Renal pelvis (tissue), 4 donors: ENCODE measurements around the gene NEURL3. TPM values are rescaled to one million over a fixed set of nuclear protein-coding genes. Genes with fewer than 3 reads are reported as not detected.

Source experiments
- DNase-seq: peaks from one replicate; pipeline ENCODE4 v3.0.0-alpha.2; 2013
- polyA plus RNA-seq, 3 donors: library from polyadenylated mRNA; unstranded; fragments of 120-200 nt; gene quantifications; one replicate each; pipeline ENCODE4 v1.2.1, GENCODE V29; 2013; ENCODE audit not compliant: insufficient read length in 3 of 3

Gene NEURL3
- polyA plus RNA-seq, 3 donors: 5.5 to 8.2 (median 6.1) TPM

GRCh38 chr2:96529376-96530143 lies 24.4 kb upstream of the NEURL3 start:
- no peak for DNase-seq

- no peak for DNase-seq
Observed at GRCh38 chr2:96528700-96529375, 23.7 kb upstream of the NEURL3 start.

GRCh38 chr2:96528006-96528699 lies 23.0 kb upstream of the NEURL3 start:
- no peak for DNase-seq

DNA sequence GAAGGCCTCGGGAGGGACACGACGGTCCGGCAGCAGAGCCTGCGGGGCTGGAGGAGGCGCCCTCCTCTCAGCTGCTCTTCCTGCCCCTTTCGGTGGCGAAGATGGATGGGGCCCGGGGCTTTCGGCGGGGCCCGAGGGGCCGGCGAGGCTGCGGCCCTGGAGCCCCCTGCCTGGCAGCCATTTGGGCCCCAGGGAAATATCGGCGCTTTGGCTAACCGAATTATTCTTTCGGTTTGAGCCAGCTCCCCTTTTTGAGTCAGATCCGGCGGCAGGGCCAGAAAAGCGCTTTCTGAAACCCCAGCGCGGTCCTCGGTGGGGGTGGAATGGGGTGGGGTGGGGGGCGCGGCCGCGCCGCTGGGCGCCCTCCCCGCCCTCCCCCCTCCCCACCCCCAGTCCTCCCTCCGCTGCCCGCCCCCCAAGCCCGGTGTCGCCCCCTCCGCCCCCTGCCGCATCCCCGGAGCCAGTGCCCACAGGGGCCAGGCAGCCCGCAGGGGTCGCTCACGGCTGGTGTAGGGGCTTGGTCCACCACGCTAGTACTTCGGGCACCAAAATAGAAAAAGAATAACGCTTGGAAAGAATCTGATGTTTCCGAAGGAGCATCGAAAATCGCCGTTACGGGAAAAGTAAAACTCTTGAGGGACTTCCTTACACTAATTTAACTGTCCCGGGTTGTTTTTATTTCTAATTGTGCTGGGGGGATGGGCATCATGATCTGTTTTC lies 22.3 kb upstream of the NEURL3 start:
- no peak for DNase-seq

GRCh38 chr2:96526615-96527285 lies 21.6 kb upstream of the NEURL3 start:
- no peak for DNase-seq

- DNase-seq: no peak
Observed at GRCh38 chr2:96526101-96526591, 21.0 kb upstream of the NEURL3 start.

GRCh38 chr2:96525211-96525507 lies 20.0 kb upstream of the NEURL3 start:
- no peak for DNase-seq

DNA sequence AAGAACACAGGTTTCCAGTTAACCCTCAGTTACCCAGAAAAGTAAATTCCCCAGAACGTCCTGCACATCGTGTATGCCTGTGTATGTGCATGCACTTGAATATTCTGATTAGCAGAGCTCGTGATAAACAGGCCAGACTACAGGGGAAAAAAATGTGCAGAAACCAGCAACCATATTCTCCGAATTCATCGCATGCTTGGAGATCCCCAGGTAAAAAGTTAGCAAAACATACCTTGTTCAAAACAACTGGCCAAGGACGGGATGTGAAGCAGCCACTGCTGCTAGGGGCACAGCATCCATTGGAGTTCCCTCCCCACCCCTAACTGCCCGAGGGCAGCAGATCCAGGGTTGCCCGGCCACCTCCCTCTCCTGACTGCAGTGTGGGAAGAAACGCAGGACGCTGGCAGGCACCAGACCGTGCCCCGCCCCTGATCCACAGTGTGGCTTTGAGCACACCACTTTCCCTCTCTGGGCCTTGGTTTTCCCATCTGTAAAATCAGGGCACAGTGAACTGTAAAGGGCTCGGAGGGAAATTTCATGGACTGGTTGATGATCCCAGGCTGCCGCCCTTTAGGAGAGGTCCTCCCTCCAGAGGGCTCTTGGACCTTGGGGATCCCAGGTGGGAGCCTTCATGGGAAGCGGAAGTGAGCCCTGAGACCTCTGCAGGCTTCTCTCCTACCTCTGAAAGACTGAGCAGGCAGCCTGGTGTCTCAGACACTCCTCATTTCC lies 19.5 kb upstream of the NEURL3 start:
- DNase-seq: no peak

DNA sequence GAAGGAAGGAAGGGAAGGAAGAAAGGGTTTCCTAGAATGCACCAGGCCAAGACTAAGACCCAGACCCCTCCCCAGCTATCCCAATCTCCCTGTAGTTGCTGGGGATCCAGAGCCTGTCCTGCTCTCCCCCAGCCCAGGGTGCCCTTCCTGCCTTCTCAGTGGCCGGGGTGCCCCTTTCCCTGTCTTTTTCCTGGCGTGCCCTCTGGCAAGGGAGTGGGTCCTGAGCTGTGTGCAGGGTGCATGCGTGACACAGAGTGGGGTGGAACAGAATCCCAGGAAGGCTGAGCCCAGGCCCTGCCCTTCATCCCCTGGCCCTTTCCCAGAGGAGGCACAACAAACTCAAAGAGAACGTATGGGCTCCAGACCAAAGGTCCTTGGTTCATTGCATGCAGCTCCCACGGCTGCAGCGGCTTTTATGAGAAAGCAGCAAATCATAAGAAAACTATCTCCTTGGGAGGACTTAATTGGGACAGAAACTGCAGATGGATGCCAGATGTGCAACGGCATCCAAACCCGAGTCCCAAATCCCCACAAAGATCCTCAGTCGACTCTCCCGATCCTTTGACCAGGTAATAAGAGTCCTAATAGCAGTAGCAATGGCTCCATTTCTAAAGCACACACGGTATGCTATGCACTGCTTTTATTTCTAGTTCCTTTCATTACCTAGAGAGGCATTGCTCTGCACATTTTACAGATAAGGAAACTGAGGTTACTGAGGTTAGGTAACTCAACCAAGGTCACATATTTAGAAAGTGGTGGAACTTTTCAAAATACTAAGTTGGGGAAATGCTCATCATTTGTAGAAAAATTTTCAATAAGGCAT lies 18.7 kb upstream of the NEURL3 start:
- no peak for DNase-seq

DNA sequence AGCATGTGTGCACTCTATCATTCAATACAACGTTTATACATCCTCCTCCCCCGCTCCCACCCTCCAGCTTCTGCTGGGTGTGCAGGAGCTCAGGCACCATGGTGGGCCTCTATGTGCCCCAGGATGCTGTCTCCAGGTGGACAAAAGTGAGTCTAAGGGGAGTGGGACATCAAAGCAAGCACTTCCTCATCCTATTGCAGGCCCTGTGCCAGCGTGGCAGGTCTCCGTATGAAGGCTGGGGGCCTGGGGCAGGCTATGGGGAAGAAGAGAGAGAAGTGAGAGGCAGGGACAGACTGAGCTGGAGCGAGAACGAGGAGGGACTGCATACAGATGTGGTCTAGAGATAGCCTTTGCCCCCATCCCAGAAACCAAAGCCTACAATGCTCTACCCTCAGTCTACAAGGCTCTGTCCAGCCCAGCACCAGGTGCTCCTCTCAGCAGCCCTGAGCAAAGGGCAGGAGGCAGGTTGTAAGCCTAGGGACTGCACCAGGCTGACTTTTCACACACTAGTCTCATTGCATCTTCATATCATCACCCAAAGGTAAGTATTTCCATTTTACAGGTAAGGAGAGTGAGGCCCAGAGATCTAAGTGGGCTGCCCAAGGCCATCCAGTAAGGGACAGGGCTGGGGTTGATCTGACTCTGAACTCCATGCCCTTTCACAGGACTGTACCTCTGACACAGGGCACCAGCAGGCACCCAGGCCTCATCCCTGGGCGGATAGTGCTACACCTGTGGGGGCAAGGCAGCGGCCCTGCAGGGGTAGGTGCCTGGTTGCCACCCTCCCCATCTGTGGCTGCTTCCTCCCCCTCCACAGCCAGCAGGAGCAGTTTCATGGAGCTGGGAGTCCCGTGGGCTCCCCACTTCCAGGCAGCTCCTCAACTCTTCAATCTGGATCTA lies 17.4 kb upstream of the NEURL3 start:
- DNase-seq: no peak

DNA sequence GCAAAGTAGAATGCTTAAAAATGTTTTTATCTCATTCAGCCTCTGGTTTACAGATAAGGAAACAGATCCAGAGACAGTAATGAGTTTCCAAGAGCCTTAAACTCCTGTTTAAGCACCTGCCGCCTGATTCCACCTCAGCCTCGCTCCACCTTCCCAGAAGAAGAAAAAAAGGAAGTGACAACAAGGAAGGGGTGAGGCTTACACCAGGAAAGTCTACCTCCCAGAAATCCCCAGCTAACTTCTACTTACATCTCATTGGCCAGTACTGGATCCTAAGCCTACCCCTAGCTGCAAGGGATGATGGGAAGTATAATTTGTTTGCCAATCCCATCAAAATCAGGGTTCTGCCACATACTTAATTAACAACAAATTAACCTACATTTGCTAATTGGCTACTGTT lies 16.1 kb upstream of the NEURL3 start:
- no peak for DNase-seq

DNA sequence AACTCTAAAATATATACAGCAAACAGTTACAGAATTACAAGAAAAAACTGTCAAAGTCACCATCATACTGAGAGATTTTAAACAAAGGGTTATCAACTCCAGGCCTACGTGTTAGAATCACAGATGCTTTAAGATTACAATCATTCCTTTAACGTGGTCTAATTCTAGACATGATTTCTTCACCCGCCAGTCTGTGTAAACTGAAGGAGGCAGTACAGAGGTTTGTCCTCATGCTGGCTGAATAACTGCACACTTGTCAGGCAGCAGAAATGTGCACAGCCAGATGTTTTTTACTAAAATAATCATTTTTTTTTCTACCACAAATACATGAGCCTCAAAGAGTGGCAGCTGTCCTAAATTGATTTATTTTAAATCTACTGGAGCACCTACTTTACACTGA lies 15.5 kb upstream of the NEURL3 start:
- DNase-seq: no peak

- no peak for DNase-seq
Observed at GRCh38 chr2:96520231-96520630, 15.1 kb upstream of the NEURL3 start.

GRCh38 chr2:96517079-96517478 lies 11.9 kb upstream of the NEURL3 start:
- DNase-seq: no peak

DNA sequence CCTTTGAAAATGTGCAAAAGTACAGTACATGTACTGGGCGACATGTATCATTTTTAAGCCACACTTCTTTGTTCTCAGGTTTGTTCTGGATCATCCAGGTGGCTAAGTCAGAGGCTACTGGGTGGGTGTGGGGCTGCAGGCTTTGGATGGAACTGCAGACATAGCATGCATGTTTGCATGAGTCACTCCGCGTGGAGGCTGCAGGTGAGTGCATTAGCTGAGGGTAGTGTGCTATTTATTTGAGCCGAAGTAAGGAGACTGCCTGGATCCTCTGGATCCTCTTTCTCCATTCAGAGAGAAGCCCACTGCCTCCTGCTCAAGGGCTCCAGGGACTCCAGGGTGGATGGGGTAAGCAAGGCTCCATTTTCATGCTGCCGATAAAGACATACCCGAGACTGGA lies 9.4 kb upstream of the NEURL3 start:
- no peak for DNase-seq

- no peak for DNase-seq
Observed at GRCh38 chr2:96512341-96512740, 7.2 kb upstream of the NEURL3 start.

DNA sequence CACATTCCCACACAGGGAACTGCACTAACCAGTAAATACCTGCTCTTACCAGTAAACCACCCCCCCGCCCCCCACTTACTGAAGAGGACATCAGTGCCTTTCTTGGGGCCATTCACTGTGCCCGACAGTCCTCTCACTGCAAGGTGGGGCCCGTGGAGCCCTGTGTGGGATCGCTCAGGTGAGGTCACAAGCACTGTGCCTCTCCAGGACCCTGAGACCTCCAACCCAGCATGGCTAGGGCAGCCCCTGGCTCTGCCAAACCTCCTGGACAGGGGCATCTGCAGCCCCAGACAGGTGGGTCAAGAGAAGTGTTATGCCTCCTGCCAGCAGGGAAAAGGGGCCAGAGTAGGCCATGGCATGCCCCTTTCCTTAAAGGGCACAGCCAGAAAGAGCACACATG lies 6.7 kb upstream of the NEURL3 start:
- DNase-seq: no peak

GRCh38 chr2:96510931-96511595 lies 5.9 kb upstream of the NEURL3 start:
- DNase-seq: no peak

DNA sequence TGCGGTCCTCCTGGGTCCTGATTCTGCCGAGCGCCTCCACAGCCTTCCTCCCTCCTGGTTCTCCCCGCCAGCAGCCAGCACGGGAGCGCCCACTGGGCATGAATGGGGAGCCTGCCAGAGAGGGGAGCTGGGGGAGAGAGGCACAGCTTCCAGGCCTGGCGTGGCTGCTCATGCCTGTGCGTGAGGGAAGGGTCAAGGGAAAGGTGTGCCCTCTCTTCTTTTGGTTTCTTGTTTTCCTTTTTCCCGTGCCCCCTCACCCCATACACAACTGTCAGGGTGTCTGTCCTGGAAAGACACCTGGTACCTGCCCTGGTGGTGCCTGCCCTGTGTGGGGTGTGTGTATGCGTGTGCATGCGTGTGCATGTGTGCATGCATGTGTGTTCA lies 4.7 kb upstream of the NEURL3 start:
- no peak for DNase-seq
